Measurements from ENCODE around the gene RNF19B. TPM values are rescaled to one million over a fixed set of nuclear protein-coding genes. Genes with fewer than 3 reads are reported as not detected.

Gene RNF19B
- total and polyA plus RNA-seq, 10 of the 15 experiments (the other 5 are each of a cell fraction or from before 2014, with no cell fraction given) = 2.8 to 32.6 (median 16.6) TPM

GRCh38 chr1:32948390-32948722 lies 16.3 kb downstream of the RNF19B start (continued):
- TF ChIP-seq, protein P1, sequence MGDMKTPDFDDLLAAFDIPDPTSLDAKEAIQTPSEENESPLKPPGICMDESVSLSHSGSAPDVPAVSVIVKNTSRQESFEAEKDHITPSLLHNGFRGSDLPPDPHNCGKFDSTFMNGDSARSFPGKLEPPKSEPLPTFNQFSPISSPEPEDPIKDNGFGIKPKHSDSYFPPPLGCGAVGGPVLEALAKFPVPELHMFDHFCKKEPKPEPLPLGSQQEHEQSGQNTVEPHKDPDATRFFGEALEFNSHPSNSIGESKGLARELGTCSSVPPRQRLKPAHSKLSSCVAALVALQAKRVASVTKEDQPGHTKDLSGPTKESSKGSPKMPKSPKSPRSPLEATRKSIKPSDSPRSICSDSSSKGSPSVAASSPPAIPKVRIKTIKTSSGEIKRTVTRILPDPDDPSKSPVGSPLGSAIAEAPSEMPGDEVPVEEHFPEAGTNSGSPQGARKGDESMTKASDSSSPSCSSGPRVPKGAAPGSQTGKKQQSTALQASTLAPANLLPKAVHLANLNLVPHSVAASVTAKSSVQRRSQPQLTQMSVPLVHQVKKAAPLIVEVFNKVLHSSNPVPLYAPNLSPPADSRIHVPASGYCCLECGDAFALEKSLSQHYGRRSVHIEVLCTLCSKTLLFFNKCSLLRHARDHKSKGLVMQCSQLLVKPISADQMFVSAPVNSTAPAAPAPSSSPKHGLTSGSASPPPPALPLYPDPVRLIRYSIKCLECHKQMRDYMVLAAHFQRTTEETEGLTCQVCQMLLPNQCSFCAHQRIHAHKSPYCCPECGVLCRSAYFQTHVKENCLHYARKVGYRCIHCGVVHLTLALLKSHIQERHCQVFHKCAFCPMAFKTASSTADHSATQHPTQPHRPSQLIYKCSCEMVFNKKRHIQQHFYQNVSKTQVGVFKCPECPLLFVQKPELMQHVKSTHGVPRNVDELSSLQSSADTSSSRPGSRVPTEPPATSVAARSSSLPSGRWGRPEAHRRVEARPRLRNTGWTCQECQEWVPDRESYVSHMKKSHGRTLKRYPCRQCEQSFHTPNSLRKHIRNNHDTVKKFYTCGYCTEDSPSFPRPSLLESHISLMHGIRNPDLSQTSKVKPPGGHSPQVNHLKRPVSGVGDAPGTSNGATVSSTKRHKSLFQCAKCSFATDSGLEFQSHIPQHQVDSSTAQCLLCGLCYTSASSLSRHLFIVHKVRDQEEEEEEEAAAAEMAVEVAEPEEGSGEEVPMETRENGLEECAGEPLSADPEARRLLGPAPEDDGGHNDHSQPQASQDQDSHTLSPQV (IDR thresholded peaks at IDR 0.05) = no peak
- TF ChIP-seq SMAD1 (IDR thresholded peaks at IDR 0.05; ENCODE audit: low read depth, partially characterized antibody) (no peak), ETV6 (conservative IDR thresholded peaks at IDR 0.05 in 1 of 2, IDR thresholded peaks at IDR 0.05 in 1 of 2; ENCODE audit: borderline replicate concordance in 1 of 2, low read depth in 1 of 2) (no peak), ATF7 (IDR thresholded peaks at IDR 0.05; ENCODE audit: low read depth) (no peak)

GRCh38 chr1:32947669-32948389 lies 16.8 kb downstream of the RNF19B start:
- no TSS peak for BruUV-seq (replicated peaks)
- ChIA-PET SMC1A (ENCODE audit: uncharacterized antibody, unreplicated experiment) (interaction anchor here (0.7 to 1.7 kb wide), 6 partner anchors 12 to 655 kb away, joined by 3 to 5 read pairs (median 3); no protein-coding TSS in a partner anchor), CTCF (interaction anchor here (1.2 to 4.6 kb wide), 7 partner anchors 10 to 77 kb away, joined by 3 to 21 read pairs (median 5); no protein-coding TSS in a partner anchor), POLR2A (interaction anchor here (1.0 kb wide), 1 partner anchor 45 kb away, joined by 4 read pairs; no protein-coding TSS in a partner anchor), RAD21 (ENCODE audit: unreplicated experiment) (interaction anchor here (1.5 kb wide), 1 partner anchor 46 kb away, joined by 4 read pairs; no protein-coding TSS in a partner anchor)
- Histone ChIP-seq H3K4me1 (ENCODE audit: control insufficient read depth, insufficient read depth, low read length) (peaks cover 16% of the 10 kb centered on the region), H3K9me3 (replicated peaks; ENCODE audit: control insufficient read depth, insufficient read depth, low read length) (no peaks in the 10 kb centered on the region; the same call in 2 of the 3 replicates), H3K36me3 (ENCODE audit: control insufficient read depth in 2 of 2, insufficient read depth in 2 of 2, low read length in 1 of 2) (peaks cover 6 to 8% of the 10 kb centered on the region in 2 experiments; a peak in 3 of 4 replicates), H3K4me3 (no peak overlapping the region), H4K20me1 (ENCODE audit: control insufficient read depth, insufficient read depth) (no peaks in the 10 kb centered on the region), H3K27ac (ENCODE audit: control insufficient read depth, insufficient read depth) (no peak overlapping the region), H3K4me2 (ENCODE audit: control insufficient read depth, insufficient read depth) (no peak overlapping the region), H3K27me3 (replicated peaks in 1 of 2; ENCODE audit: control insufficient read depth in 2 of 2, insufficient read depth in 2 of 2, low read length in 1 of 2) (no peaks in the 10 kb centered on the region), H3K79me2 (ENCODE audit: control insufficient read depth, insufficient read depth, low read length) (no peaks in the 10 kb centered on the region; the same call in none of the 2 replicates), H2AFZ (ENCODE audit: control insufficient read depth, low read depth, low read length) (no peak overlapping the region), H3K9ac (ENCODE audit: control insufficient read depth, insufficient read depth, low read length) (no peak overlapping the region)
- DNase-seq (ENCODE audit: low read depth, low spot score) (no peak), ATAC-seq (no peak), FAIRE-seq (no peak)
- intact Hi-C loops (cut with micrococcal nuclease; ENCODE audit: unreplicated experiment) = no loop called here
- 71% methylated on average over 6 of the region's 6 CpGs for WGBS (ENCODE audit: insufficient coverage, insufficient replicate concordance, low lambda C conversion rate, missing lambda C conversion rate)
- TF ChIP-seq, protein P2, sequence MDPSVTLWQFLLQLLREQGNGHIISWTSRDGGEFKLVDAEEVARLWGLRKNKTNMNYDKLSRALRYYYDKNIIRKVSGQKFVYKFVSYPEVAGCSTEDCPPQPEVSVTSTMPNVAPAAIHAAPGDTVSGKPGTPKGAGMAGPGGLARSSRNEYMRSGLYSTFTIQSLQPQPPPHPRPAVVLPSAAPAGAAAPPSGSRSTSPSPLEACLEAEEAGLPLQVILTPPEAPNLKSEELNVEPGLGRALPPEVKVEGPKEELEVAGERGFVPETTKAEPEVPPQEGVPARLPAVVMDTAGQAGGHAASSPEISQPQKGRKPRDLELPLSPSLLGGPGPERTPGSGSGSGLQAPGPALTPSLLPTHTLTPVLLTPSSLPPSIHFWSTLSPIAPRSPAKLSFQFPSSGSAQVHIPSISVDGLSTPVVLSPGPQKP (IDR thresholded peaks at IDR 0.05; ENCODE audit: low read depth, low read length) = no peak
- no peak for TF ChIP-seq JUNB (IDR thresholded peaks at IDR 0.05)
- no peak for TF ChIP-seq PAX5 (IDR thresholded peaks at IDR 0.05; ENCODE audit: borderline replicate concordance, low read depth, low read length)
- TF ChIP-seq ZNF207 (IDR thresholded peaks at IDR 0.05; ENCODE audit: borderline replicate concordance) = no peak
- no peak for TF ChIP-seq BMI1 (IDR thresholded peaks at IDR 0.05; ENCODE audit: borderline replicate concordance)
- TF ChIP-seq BRCA1 (IDR thresholded peaks at IDR 0.05; ENCODE audit: low read depth, low read length) = no peak
- no peak for TF ChIP-seq TAF1 (IDR thresholded peaks at IDR 0.05; ENCODE audit: borderline replicate concordance, low read depth, low read length)
- in situ Hi-C loops (cut with MboI) = loop anchor here (25.0 kb wide), 1 partner anchor 664 kb away; no protein-coding TSS in a partner anchor
